Muscle layer of duodenum (tissue), 2 donors: ENCODE results near the gene CLRN2.
"Not testable (repeated sequence)": the region's sequence is repeated elsewhere in the genome, so short reads cannot be mapped to it uniquely, and the experiment has no call there.

Source experiments
- H3K27ac ChIP-seq: one replicate; pipeline ENCODE4 v1.7.0; 2013; ENCODE audit warnings: mild to moderate bottlenecking, low read length
- H3K27me3 ChIP-seq: one replicate; pipeline ENCODE4 v1.7.0; 2013; ENCODE audit warnings: low read depth, mild to moderate bottlenecking, control low read depth, low read length
- H3K36me3 ChIP-seq, 2 donors: one replicate each; pipeline ENCODE4 v1.7.0; 2013; ENCODE audit warnings: low read length in 2 of 2, control low read depth in 1 of 2, mild to moderate bottlenecking in 1 of 2; ENCODE audit not compliant: insufficient read depth in 2 of 2, control insufficient read depth in 1 of 2
- H3K4me1 ChIP-seq, 2 donors: one replicate each; pipeline ENCODE4 v1.7.0; 2013; ENCODE audit warnings: low read length in 2 of 2, mild to moderate bottlenecking in 2 of 2, control low read depth in 1 of 2, moderate library complexity in 1 of 2; ENCODE audit not compliant: insufficient read depth in 2 of 2, control insufficient read depth in 1 of 2
- H3K4me3 ChIP-seq, 2 donors: one replicate each; pipeline ENCODE4 v1.7.0; 2013; ENCODE audit warnings: low read length in 2 of 2, low read depth in 1 of 2, mild to moderate bottlenecking in 1 of 2
- H3K9me3 ChIP-seq, 2 donors: one replicate each; pipeline ENCODE4 v1.7.0; 2013; ENCODE audit warnings: low read length in 2 of 2, control low read depth in 1 of 2, mild to moderate bottlenecking in 1 of 2; ENCODE audit not compliant: control insufficient read depth in 1 of 2
- donor health status: healthy.

The CLRN2 gene

DNA sequence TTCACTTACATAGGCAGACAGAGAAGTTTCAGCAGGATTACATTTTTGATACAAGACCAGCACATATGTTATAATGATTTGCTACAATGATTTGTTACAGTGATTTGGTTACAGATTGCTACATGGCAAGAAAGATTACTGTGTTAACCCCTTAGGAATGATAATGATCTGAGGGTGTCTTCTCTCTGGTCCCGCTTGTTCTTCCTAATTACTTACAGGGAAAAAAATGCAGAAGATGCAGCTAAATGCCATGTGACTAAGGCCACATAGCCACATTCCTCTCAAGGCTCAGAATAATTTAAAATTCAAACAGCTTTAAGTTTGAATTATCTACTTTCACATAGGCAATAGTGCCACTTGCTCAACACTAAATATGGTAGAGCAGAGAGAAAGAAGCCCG lies 52.3 kb downstream of the CLRN2 start:
- Histone ChIP-seq H3K27ac (no peak overlapping the region), H3K4me1 (no peaks in the 10 kb centered on the region), H3K36me3 (no peaks in the 10 kb centered on the region), H3K9me3 (no peaks in the 10 kb centered on the region), H3K27me3 (no peaks in the 10 kb centered on the region), H3K4me3 (no peak overlapping the region)

DNA sequence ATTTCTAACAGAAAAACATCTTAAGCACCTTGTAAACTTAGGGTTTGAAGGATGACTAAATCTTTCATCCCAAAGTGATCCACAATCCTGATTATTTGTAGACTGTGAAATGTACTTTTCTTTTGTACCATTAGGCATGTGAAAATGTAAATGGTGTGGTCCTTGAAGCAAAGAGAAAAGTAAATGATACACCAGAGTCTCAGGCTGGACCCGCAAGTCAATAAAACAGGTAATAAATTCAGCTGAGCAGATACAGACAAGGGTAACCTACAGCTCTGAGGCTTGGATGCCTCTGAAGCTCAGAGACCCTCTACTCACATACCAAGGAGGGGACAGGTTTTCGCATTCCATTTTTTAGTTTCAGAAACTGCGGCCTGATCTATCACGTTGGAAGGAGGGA lies 59.2 kb downstream of the CLRN2 start:
- Histone ChIP-seq H3K36me3 (no peaks in the 10 kb centered on the region), H3K4me1 (peaks cover 0 to 12% of the 10 kb centered on the region in 2 donors), H3K27ac (no peak overlapping the region), H3K4me3 (no peak overlapping the region), H3K27me3 (no peaks in the 10 kb centered on the region), H3K9me3 (no peaks in the 10 kb centered on the region)

DNA sequence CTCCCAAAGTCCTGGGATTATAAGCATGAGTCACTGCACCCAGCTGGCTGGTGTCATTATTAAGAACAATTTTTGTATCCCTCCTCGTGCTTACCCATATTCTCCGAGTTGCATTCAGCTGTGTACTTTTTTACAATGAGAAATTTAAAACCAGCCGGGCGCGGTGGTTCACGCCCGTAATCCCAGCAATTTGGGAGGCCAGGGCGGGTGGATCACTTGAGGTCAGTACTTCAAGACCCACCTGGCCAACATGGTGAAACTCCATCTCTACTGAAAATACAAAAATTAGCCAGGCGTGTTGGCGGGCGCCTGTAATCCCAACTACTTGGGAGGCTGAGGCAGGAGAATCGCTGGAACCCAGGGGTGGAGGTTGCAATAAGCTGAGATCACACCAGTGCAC lies 60.2 kb downstream of the CLRN2 start:
- H3K4me3 ChIP-seq: not testable (repeated sequence)

More for the DNA sequence above, 60.2 kb downstream of the CLRN2 start:
- not testable (repeated sequence) for H3K27me3 ChIP-seq, H3K9me3 ChIP-seq, H3K36me3 ChIP-seq, H3K27ac ChIP-seq
- peaks cover 0 to 16% of the 10 kb centered on the region in 2 donors for H3K4me1 ChIP-seq
